ENCODE results near the gene PPM1J. TPM values are rescaled to one million over a fixed set of nuclear protein-coding genes. Genes with fewer than 3 reads are reported as not detected.

PPM1J gene
- total RNA-seq, 1 donor from 2014 or later = 0.85 TPM

DNA sequence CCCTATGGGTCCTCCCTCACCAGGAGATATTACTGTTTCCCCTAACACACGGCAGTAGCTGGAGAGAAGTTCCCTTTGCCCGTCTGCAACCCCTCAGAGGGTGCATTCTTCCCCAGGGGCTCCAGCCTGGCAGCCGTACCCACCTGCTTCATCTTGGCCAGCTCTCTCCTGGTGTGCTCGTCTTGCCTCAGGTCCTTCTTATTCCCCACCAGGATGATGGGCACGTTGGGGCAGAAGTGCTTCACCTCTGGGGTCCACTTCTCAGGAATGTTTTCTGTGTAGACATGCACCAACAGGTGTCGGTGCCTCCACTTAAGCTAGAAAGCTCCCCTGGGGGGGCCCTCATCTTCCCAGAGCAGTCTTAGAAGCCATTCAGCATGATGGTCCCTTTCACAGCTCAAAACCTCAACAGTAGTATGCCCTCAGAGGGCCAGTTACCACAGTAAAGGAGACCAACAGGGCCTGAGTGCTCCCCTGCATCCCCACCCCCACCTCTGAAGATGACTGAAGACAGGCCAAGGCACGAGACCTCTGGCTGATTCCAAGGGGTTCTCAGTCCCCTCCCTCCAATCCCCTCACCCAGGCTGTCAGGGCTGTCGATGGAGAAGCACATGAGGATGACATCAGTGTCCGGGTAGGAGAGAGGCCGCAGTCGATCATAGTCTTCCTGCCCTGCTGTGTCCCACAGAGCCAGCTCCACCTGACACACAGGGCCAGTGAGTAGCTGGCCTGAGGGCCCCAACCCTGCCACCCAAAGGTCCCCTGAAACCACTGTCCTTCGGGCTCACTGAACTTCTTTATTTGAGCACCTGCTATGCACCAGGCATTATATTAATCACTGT is 12.5 kb downstream of the PPM1J start:
- H3K4me1 Mint-ChIP-seq (ENCODE audit: low read depth) = peaks cover 75% of the 10 kb centered on the region
- H3K4me3 Mint-ChIP-seq (ENCODE audit: unreplicated experiment) = no peak overlapping the region
- no peaks in the 10 kb centered on the region for H3K9me3 Mint-ChIP-seq (ENCODE audit: low read depth)
- DNase-seq (ENCODE audit: low spot score) = no peak
- peak overlapping the region; percentile 96 for H3K27ac Mint-ChIP-seq (ENCODE audit: unreplicated experiment)
- no peaks in the 10 kb centered on the region for H3K27me3 Mint-ChIP-seq (ENCODE audit: low read depth)
- H3K36me3 Mint-ChIP-seq (ENCODE audit: low read depth) = peaks cover 19% of the 10 kb centered on the region
- TF ChIP-seq CTCF (IDR thresholded peaks at IDR 0.05) = no peak

GRCh38 chr1:112702067-112702395 is 13.1 kb downstream of the PPM1J start:
- TF ChIP-seq CTCF (IDR thresholded peaks at IDR 0.05) = no peak
- no peaks in the 10 kb centered on the region for H3K9me3 Mint-ChIP-seq (ENCODE audit: low read depth)
- H3K4me1 Mint-ChIP-seq (ENCODE audit: low read depth) = peaks cover 71% of the 10 kb centered on the region
- peaks cover 19% of the 10 kb centered on the region for H3K36me3 Mint-ChIP-seq (ENCODE audit: low read depth)
- no peaks in the 10 kb centered on the region for H3K27me3 Mint-ChIP-seq (ENCODE audit: low read depth)
- no peak overlapping the region for H3K4me3 Mint-ChIP-seq (ENCODE audit: unreplicated experiment)
- no peak for DNase-seq (ENCODE audit: low spot score)
- H3K27ac Mint-ChIP-seq (ENCODE audit: unreplicated experiment) = peak overlapping the region; percentile 96

DNA sequence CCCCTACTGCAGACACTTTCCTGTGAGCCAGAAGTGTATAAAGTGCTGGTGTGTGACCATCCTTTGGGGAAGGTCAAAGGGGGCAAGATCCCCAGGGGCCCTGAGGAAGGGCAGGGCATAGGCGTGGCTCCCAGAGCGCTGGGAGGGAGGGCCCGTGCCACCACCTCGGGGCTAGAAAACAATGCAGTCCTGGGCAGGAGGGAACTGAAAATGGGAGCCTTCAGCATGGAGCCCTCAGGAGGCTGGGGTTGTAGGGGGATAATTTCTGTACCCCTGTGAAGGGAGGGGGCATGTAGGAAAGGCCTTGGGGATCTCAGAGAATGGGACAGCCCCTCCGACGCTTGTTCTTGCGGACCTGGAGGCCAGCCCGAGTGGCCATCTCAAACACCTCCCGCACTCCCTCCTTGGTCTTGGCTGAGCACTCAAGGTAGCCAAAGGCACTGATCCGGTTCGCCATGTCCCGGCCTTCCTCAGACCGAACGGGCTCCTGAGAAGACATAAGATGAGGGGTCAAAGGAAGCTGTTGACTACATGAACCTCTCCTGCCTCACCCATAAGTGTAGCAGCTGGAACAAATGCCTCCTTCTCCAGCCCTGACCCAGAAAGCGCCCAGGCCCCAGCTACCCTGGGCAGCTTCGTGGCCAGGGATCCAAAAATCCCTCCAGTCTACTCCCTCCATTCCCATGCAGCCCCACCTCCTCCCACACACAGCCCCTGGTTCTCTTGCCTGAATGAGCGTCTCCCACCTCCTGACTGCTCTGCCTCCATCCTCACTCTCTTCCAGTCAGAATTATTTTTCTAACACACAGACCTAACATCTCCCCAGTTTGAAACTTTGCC is 13.7 kb downstream of the PPM1J start:
- peak overlapping the region; percentile 41 for H3K4me3 Mint-ChIP-seq (ENCODE audit: unreplicated experiment)
- no peaks in the 10 kb centered on the region for H3K27me3 Mint-ChIP-seq (ENCODE audit: low read depth)
- DNase-seq (ENCODE audit: low spot score) = no peak
- H3K4me1 Mint-ChIP-seq (ENCODE audit: low read depth) = peaks cover 71% of the 10 kb centered on the region
- no peak for TF ChIP-seq CTCF (IDR thresholded peaks at IDR 0.05)
- H3K27ac Mint-ChIP-seq (ENCODE audit: unreplicated experiment) = peak overlapping the region; percentile 96
- H3K9me3 Mint-ChIP-seq (ENCODE audit: low read depth) = no peaks in the 10 kb centered on the region
- H3K36me3 Mint-ChIP-seq (ENCODE audit: low read depth) = peaks cover 19% of the 10 kb centered on the region

DNA sequence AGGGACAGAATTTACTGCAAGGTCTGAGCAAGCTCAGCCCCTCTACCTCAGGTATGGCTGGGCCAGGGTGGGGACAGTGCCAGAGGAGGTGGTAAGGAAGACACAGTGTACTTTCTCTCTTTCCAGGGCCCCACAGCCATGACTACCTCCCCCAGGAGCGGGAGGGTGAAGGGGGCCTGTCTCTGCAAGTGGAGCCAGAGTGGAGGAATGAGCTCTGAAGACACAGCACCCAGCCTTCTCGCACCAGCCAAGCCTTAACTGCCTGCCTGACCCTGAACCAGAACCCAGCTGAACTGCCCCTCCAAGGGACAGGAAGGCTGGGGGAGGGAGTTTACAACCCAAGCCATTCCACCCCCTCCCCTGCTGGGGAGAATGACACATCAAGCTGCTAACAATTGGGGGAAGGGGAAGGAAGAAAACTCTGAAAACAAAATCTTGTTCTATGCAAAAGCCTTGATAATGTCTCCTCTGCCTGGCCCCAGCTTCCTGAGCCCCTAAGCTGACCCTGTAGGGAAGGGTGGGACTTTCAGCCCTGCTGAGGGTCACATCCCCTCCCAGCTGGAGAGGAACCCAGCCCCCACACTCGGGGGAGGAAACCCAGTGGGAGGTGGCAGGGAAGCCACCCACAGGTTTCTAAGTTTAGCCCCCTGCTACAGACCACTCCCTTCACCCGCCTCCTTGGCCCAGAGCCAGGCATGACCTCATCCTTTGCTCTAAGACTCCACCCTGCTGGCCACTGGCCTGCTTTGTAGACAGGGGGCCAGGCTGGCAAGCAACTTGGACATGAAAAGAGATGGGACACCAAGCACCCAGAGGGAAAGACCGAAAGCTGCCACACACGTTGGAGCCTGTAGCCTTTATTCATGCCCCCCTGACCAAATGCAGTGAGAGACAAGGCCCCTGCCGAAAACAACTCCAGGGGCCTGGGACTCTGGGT is 14.6 kb downstream of the PPM1J start:
- H3K27me3 Mint-ChIP-seq (ENCODE audit: low read depth) = no peaks in the 10 kb centered on the region
- H3K4me3 Mint-ChIP-seq (ENCODE audit: unreplicated experiment) = peak overlapping the region; percentile 41
- TF ChIP-seq CTCF (IDR thresholded peaks at IDR 0.05) = peak; percentile 36
- H3K4me1 Mint-ChIP-seq (ENCODE audit: low read depth) = peaks cover 69% of the 10 kb centered on the region
- no peaks in the 10 kb centered on the region for H3K9me3 Mint-ChIP-seq (ENCODE audit: low read depth)
- peak overlapping the region; percentile 96 for H3K27ac Mint-ChIP-seq (ENCODE audit: unreplicated experiment)
- peaks cover 19% of the 10 kb centered on the region for H3K36me3 Mint-ChIP-seq (ENCODE audit: low read depth)
- peak; percentile 98 for DNase-seq (ENCODE audit: low spot score)
